ENCODE data around the gene PRR9. TPM values are rescaled to one million over a fixed set of nuclear protein-coding genes. Genes with fewer than 3 reads are reported as not detected.

Gene PRR9, protein sequence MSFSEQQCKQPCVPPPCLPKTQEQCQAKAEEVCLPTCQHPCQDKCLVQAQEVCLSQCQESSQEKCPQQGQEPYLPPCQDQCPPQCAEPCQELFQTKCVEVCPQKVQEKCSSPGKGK
- total RNA-seq (2022; extraction: Qiagen RNA extraction; ENCODE audit: low read depth) = not detected in 5 replicates

DNA sequence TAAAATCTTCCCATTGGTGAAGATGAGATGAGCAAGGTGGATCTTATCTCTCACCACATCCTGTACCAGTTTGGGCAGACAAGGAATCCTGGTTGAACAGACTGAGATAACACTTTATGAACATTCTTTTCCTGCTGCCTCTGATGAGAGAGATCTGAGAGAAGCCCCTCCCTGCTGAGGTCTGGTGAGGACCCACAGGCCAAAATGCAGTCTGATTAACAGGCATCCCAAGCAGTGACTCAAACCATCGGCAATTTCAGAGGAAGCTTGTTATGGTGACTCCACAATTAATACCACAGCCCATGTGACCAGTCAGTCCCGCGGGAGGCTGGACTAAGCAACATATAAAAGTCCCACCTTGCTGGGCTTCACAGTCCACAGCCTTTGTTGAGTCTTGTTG is at the start of gene PRR9:
Gene PRR9, plus strand, starts transcription at position 373 of the 400 bp plus-strand sequence. CDS start 561 bp downstream, outside the sequence.

DNA sequence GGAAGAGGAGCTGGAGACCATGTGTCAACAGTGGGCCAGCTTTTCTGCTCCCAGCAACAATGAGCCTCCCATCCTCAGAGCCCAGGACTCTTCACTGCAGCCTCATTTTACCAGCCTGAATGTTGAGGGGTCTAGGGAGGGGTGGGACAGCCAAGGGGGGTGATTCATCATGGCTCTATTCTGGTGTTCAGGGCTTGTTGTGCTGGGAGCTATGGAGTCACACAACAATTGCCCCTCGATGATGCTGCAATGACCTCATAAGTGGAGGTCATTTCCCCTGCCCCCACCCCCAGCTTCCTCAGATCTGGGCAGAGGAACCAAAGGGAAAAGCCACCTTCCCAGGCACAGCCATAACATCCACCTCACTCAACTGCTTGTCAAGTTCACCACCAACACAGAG is 14.3 kb upstream of the PRR9 start, which contains the start of gene LELP1:
Gene LELP1, plus strand, starts transcription at position 301 of the 400 bp plus-strand sequence. CDS start 1,278 bp downstream, outside the sequence.

DNA sequence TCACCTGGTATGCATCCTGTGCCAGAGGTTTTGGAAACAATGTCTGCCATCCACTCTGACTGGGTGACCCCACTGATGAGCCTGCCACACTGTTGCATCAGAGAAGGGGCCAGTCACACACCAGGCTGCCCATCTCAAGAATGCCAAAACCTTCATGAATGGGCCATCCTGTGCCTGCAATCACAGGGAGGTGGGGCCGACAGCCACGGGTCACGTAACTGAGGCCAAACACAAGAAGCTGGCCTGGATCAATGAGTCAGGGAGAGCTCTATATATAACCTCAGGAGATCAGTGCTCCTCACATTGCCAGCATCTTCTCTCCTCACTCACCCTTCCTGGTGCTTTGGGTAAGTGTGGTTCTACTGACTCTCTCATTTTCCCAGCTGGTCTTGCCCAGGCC is 42.0 kb downstream of the PRR9 start, which contains the start of gene LORICRIN:
Gene LORICRIN, plus strand, starts transcription at position 301 of the 400 bp plus-strand sequence. CDS start 1,263 bp downstream, outside the sequence.

Other genes starting within 250 kb of the PRR9 start
- gene SPRR4, start 246.9 kb upstream of the PRR9 start, total RNA-seq (2022; extraction: Qiagen RNA extraction; ENCODE audit: low read depth) = not detected in 5 replicates
- not detected in 5 replicates for gene SPRR1A, start 233.5 kb upstream of the PRR9 start, total RNA-seq (2022; extraction: Qiagen RNA extraction; ENCODE audit: low read depth)
- not detected in 5 replicates for gene SPRR3, start 215.8 kb upstream of the PRR9 start, total RNA-seq (2022; extraction: Qiagen RNA extraction; ENCODE audit: low read depth)
- not detected in 5 replicates for gene SPRR1B, start 186.4 kb upstream of the PRR9 start, total RNA-seq (2022; extraction: Qiagen RNA extraction; ENCODE audit: low read depth)
- not detected in 5 replicates for gene SPRR2D, start 176.5 kb upstream of the PRR9 start, total RNA-seq (2022; extraction: Qiagen RNA extraction; ENCODE audit: low read depth)
- not detected in 5 replicates for gene SPRR2A, start 160.1 kb upstream of the PRR9 start, total RNA-seq (2022; extraction: Qiagen RNA extraction; ENCODE audit: low read depth)
- not detected in 5 replicates for gene SPRR2B, start 146.0 kb upstream of the PRR9 start, total RNA-seq (2022; extraction: Qiagen RNA extraction; ENCODE audit: low read depth)
- not detected in 5 replicates for gene SPRR2E, start 123.1 kb upstream of the PRR9 start, total RNA-seq (2022; extraction: Qiagen RNA extraction; ENCODE audit: low read depth)
- not detected in 5 replicates for gene SPRR2F, start 104.1 kb upstream of the PRR9 start, total RNA-seq (2022; extraction: Qiagen RNA extraction; ENCODE audit: low read depth)
- not detected in 5 replicates for gene SPRR2G, start 66.7 kb upstream of the PRR9 start, total RNA-seq (2022; extraction: Qiagen RNA extraction; ENCODE audit: low read depth)
- gene LELP1, start 14.2 kb upstream of the PRR9 start, total RNA-seq (2022; extraction: Qiagen RNA extraction; ENCODE audit: low read depth) = not detected in 5 replicates
- gene LORICRIN, start 42.1 kb downstream of the PRR9 start, total RNA-seq (2022; extraction: Qiagen RNA extraction; ENCODE audit: low read depth) = not detected in 5 replicates
- gene PGLYRP3, start 95.4 kb downstream of the PRR9 start, total RNA-seq (2022; extraction: Qiagen RNA extraction; ENCODE audit: low read depth) = not detected in 5 replicates
- not detected in 5 replicates for gene PGLYRP4, start 131.3 kb downstream of the PRR9 start, total RNA-seq (2022; extraction: Qiagen RNA extraction; ENCODE audit: low read depth)
- 0.38 to 2.0 TPM (median 1.1 TPM) in 5 replicates for gene S100A9, start 140.3 kb downstream of the PRR9 start, total RNA-seq (2022; extraction: Qiagen RNA extraction; ENCODE audit: low read depth)
- gene S100A12, start 158.0 kb downstream of the PRR9 start, total RNA-seq (2022; extraction: Qiagen RNA extraction; ENCODE audit: low read depth) = not detected in 5 replicates
- gene S100A8, start 173.5 kb downstream of the PRR9 start, total RNA-seq (2022; extraction: Qiagen RNA extraction; ENCODE audit: low read depth) = not detected in 5 replicates
- gene S100A7A, start 198.9 kb downstream of the PRR9 start, total RNA-seq (2022; extraction: Qiagen RNA extraction; ENCODE audit: low read depth) = not detected in 5 replicates
- gene S100A7, start 243.1 kb downstream of the PRR9 start, total RNA-seq (2022; extraction: Qiagen RNA extraction; ENCODE audit: low read depth) = not detected in 5 replicates